Hippocampal formation (tissue), 2 donors: ENCODE results near the gene CFAP100.

ENCODE experiments used
- DNase-seq, 2 donors: peaks; one replicate each; lab custom pipeline; 2025; lab: John Stamatoyannopoulos, UW

The CFAP100 gene

DNA sequence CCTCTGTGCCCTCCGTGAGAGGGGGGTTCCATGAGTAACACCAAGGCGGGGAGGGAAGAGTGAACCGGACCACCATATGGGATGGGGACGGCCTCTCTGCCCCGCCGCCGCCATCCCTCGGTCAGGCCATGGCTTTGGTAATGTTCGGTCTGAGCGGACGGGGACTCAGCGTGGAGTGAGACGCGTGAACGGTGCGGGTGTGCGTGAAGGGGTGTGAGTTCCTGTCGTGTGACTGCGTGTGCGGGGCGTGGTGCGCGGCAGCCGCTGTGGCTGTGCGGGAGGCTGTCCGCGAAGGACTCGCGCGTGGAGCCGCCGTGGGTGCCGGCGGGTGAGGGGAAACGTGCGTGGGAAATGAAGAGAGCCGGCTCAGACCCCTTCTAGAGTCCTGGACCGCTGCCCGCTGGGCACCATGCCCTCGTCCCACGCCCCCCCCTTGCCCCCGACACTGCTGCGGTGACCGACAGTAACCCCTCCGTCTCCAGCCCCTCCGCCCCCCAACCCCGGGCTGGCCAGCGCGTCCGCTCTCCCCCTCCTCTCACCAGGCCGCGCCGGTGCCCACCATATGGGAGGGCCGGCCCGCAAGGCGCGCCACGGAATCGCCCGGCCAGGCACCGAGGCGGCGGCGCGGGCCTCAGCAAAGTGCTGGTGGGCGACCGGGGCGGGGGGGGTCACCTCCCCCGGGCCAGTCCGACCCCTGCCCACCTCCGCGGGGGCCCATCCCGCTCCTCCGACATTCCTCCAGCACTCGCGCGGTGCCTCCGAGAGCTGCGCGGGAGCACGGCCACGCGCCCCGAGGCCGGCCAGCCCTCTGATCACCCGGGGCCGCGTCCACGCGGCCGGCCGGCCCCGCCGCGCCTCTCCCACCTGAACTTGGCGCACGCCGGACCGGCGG lies 38.1 kb upstream of the CFAP100 start:
- peak in 1 of 2 donors; percentile 73 for DNase-seq

DNA sequence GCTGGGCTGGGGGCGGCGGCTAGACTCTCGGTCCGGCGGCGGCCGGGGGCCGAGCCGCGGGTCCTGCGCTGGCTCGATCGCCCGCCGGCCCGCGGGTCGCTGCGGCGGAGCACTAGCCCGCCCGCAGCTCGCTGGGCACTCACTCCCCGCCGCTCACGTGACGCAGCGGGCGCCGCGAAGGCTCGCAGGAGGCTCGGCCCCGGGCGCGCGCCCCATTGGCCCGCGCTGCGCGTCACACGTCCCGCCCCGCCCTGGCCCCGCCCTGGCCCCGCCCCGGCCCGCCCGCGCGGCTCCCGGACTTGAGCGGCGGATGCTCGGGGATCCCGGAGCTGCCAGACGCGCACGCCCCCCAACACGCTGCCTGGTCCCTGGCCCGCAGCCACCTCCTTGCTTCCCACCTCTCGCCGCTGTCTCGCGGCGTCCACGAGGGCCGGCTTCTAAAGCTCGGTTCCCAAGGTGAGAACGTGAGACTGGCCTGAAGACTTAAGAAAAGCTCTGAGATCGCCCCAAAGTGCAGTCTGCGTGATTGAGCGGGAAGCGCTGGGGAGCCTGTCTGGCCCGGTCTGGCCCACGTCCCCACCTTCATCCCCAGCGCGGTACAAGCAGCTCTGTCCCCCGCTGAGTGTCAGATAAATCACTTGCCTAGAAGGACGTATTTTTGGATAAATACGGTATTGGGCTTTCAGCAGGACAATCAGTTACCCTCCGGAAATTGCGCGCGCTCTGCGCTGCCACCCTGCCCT lies 37.2 kb upstream of the CFAP100 start, which contains the start of gene KLF15:
Gene KLF15, minus strand, starts transcription at position 114 of the 743 bp plus-strand sequence. CDS start 4,486 bp downstream, outside the sequence.
- peak; percentile 80 to 91 for DNase-seq

DNA sequence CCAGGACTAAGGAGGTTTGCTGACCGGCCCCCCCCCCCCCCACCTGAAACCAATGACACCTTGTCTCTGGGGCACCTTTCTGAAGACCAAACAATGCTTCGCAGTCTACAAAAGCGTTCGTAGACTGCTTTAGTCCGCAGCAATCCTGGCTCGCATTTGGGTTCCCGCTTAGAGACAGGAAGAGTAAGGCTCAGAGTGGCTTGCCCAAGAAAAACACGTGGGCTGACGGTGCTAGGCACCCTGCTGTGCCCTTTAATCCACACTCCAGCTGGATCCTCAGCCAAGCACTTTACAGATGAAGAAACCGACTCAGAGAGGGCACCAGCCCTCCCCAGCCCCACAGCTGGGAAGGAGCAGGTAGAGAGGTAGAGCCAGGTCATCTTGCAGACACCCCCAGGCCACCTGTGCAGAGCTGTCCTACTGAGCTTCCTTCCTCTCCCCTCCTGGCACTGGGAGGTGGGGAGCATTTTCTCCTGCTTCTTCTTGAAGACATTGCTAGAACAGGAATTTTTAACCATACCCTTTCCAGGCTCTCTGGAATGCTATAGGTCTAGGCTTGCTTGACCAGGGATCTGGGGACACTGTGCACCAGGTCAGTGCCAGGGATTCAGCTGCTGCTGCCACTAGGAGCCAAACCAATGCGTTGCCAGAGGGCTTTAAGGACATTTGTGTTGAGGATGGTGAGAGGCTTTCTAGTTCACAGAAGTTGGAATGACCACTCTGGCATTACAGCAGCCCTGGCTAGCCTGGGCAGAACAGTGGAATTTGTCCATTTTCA lies 36.5 kb upstream of the CFAP100 start:
- DNase-seq: no peak

DNA sequence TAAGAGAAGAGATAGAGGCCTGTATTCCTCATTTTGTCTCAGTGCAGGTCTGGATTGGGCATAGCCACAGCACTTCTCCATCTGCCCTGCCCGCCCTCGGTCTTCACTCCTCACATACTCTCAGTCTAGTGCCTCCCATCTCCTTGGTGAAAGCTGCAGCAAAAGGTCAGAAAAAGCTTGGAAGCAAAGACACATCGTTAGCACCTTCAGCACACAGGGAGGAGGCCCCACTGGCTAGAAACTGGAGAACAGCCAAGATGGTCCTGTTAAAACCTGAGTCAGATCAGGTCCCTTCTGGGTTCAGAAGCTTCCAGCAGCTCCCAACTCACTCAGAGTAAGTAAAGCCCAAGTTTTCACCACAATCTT lies 35.9 kb upstream of the CFAP100 start:
- DNase-seq: no peak

DNA sequence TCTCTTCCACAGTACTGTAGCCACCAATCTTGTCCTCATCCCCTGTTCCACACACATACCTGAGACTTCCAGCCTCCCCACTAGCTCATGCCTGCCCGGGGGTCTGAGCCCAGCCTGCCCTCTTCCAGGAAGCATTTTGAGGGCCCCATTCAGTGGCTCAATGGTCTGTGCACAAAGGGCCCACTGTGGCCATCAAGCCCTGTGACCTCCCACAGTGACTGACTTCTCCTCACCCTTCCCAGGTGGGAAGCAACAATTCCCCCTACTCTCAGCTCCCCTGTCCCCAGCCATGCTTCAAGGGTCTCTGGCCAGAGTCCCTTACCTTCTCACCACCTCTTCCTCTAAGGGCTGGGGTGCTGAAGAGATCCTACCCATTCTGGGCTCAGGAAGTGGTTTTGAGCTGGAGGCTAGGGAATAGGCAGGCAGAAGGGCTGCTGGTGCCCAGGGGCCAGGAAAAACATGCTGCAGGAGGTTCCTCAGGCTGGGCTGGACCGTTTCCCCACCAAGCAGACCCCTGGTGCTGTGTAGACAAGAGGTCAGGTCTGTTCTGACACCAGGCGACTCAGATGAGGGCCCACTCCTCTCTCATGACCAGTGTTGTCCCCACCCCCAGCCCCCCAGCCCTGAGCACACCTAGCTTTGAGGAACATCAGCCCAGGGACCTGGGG lies 34.5 kb upstream of the CFAP100 start:
- DNase-seq: no peak

DNA sequence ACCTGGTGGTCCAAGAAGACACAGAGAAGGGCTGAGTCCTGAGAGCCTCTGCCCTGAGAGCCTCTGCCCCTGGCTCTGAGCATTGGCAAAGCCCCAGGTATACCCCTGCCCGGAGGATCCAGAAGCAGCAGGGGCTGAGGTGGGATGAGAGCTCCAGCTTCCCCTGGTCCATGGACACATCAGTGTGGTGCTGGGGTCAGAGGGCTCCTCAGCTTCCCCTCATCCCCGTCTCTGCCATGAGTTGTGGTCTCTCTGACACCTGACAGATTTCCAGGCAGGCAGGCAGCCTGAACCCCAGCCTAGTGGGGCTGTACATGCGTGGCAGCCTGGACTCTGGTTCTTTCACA lies 34.0 kb upstream of the CFAP100 start:
- DNase-seq: no peak

DNA sequence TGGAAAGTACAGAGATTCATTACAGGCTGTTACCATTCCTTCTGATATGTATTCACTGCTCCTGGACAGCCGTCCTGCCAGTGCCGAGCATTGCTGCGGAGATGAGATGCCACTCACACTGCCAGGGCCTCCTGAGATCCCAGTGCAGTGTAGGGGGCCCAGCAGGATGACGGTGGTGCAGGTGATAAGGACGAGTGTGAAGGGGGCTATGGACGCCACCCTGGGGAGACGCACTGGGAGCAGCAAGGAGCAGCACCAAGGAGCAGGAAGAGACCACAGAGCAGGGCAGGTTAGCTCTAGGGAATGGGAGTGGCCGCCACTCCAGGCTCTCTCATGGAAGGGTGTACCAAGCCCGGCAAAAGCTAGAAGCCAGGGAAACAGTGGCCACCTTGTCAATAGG lies 33.5 kb upstream of the CFAP100 start:
- no peak for DNase-seq

DNA sequence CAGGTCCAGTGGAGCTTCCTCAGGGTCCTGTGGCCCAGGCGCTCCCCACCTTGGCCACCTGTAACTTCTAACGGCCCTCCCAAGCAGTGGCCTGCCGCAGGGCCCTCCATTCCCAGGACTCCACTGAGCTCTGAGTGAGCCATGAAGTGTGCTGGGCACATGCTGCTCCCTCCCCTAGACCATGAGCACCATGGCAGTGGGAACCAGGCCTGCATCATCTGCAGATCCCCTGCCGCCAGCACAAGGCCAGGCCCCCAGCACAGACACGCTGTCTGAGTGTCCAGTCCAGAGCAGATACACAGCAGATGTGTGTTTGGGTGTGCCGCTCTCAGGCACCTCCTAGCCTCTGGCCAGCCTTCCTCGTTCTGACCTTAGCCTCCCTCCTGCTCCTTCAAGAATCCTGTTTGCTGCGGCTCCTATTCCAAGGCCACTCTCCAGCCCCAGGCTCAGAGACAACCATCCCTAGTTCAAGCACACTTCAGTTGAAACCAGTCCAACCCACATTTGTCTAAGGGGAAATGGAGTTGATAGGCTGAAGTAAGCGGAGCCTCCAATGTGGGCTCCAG lies 30.5 kb upstream of the CFAP100 start:
- no peak for DNase-seq

DNA sequence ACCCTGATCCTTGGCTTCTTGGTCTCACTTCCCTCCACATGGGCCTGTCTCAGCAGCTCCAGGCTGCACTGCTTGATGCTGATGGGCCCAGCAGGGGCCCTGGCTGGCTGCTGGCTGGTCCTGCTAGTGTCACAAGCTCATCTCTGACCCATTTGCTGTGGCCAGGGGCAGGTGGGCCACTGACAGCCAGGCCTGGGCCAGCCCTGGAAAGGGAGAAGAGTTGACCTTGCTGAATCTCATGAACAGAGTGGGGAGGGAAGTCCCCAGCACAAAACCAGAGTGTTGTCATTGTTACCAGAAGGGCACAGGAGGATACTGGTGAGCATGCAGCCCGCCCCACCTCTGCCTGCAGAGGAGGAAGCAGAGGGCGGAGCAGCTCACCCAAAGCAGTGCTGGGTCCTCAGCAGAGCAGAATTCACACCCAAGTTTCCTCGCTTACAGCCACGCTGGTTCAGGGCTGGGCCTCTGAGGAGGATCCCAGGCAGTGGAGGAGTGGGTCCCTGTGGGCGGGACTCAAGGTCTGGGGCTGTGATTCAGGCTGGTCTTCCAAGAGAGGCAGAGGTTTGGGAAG lies 29.9 kb upstream of the CFAP100 start:
- no peak for DNase-seq

DNA sequence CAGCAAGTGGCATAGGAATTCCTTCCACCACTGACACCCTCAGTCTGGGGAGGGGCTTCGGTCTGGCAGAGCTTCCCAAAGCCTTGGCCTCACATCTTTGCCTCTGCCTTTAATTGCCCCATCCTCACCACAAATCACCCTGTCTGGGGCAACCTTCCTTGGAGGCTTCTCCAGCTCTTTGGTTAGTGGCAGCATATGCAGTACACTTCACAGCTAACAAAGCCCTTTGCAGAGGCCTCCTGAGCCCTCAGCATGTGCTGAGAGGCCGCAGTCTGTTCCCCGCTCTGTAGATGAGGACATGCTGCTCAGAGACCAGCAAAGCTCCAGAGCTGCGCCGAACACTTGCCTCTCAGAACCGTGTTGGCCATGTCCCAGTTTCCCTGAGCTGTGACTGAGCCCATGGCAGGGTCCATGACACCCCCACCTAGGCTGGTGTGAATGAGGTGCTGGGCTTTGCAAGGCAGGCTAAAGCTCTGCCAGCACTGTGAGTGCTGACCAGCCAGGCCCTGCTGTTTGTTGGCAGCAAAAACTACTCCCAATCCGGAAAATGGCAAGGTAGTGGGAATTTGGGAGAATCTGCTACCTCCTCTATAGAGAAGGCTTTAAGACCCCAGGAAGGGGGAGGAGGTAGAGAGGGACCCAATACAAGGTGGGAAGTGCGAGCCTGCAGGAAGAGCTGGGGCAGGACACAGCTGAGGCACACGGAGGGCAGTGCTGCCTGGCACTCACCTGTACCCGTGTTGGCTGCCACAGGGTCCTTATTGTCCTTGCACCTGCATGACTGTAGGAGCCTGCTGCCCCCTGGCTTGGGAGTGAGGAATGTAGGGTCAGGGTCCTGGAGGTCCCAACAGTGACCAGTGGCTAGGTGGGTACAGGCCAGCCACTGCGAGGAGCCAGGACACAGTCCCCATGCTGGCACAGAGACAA lies 29.1 kb upstream of the CFAP100 start:
- no peak for DNase-seq

DNA sequence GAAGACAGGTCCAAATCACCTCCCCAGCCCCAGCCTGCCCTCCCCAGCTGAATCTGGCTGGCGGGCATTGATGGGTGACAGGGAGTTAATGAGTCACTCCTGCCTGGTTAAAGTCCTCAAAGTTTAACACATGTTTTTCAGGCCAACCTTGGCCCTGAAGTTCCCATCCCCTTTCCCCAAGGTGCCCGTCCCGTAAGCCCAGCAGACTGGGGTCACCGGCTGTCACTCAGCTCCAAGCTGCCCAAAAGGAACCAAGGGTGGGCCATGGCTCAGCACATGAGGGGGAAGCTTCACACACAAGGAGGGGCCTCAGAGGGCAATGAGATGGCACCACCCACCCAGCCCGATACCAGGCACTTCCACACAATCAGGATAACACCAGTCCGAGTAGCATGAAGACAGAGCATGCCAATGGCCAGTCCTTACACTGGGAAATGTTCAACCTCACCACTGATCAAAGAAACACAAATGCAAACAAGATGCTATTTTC lies 27.3 kb upstream of the CFAP100 start:
- no peak for DNase-seq

DNA sequence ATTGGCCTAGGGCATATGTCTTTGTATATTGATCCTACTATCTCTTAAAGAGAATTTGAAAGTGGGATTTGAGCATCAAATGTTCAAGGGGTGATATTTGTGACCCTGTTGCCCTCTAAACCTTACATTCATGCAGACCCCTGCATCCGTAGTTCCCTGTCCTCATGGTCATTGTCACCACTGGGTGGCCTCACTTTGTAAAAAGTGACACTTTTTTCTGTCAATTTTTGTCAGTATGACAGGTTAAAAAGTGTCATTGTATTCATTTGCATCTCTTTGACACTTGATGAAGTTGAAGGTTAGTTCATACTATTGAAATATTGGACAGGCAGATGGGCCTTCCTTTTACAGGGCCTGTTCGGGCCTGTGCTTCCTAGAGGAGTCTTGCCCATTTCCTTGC lies 25.2 kb upstream of the CFAP100 start:
- DNase-seq: no peak

DNA sequence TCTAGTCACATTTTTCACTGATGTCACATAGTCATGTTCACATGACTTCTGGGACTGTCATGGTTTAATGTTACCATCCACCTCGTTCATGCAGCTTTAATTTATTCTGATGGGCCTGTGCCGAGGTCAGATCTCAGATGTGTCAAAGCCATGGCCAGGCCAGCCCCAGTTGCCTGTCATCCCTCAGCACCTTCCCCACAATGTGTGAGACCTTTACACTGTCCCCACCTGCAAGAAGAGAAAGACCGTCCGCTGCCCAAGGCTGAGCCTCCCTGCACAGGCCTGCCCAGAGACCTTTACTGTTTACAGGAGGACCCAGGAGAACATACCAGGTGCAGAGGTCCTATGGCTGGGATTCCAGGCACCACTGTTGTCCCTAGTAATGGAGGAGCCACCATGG lies 24.7 kb upstream of the CFAP100 start:
- DNase-seq: no peak

DNA sequence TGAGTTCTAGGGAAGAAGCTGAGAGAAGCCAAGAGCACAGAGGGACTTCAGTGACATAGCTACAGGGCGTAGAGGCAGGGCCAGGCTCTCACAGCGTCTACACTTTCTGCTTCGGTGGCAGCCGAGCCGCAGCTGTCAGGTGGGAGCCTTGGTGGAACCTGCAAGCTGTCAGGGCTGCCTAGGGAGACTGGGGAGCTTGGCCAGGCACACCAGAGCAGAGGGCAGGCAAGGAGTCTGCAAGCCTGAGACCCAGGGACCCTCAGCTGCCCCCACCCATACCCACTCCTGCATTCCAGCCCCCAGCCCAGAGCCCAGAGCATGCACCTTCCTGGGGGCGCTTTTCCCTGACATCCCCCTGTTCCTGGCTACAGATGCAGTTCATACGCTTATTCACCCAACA lies 24.1 kb upstream of the CFAP100 start:
- DNase-seq: no peak

DNA sequence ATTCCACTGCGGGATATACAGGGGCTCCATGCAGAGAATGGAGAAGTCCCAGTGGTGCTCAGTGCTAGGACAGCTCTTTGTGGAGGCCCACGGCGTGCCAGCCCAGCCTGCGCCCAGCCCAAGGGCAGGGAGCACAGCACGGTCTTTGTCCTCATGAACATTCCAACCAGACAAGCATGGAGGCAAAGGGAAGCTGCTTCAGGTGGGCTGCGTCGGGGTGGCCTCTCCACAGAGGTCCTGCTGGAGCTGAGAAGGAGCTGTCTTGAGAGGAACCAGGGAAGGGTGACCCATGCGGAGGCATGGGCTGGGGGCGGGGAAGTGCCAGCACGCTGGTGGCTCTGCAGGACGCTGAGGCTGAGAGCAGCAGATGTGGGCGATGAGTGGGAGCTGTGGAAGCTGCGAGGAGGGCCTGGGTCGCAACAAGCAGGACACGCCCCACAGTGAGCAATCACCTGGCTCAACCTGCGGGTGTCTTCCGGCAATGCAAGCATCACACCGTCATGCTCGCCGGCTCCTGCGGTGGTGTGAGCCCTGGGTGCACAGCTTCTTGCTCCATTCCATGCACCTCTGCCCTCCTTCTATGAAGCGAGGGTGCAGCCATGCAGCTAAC lies 23.5 kb upstream of the CFAP100 start:
- DNase-seq: no peak

DNA sequence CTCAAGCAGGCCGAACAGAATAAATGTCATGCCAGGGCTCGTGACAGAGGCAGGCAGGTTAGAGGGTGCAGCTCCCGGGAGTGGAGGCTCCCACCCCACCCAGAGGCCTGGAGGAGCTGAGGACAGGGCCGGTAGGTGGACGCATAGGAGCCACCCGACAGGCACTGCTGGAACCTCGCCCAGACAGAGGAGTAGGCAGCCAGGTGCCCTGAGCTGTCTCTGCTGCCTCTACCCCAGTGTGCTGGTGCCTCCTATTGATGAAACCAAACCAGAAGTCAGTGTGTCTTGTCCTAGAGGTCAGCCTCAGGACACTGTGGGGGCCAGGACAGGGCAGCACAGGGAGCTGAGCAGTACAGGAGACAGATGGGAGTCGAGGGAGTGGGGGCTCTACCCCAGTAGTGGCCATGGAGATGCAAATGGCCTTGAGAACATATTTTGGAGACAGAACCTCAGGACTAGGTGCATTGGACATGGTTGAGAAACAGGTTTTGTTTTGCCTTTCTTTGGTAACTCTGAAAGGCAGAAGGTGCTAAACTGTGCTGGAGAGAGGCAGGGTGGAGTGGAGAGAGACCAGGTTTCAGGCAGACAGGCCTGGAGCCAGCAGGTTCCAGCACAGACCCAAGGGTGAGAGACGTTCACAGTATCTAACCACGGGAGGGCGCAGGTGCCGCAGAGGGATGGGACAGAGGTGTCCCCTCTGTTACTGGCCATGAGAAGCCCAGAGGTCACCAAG lies 22.1 kb upstream of the CFAP100 start:
- no peak for DNase-seq

DNA sequence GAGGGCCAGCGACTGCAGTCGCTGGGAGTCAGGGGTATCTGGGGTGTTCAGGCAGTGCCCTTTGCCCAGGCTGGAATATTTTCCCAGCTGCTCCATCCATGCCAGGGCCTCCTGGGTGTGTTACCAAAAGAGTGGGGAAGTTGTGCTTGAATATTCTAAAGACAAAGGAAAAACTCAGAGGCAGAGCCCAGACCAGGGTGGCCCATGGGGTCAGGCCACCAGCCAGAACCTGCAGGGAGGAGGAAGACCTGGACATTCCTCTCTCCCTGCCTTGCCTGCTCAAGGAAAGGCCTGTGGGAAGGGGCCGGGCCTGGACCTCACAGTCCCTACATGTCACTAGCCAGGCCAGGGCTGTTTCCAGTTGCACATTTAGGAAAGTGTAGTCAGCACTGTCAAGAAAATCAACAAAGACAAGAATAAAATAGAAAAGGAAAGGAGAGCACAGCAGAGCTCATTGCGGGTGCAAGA lies 21.5 kb upstream of the CFAP100 start:
- no peak for DNase-seq

DNA sequence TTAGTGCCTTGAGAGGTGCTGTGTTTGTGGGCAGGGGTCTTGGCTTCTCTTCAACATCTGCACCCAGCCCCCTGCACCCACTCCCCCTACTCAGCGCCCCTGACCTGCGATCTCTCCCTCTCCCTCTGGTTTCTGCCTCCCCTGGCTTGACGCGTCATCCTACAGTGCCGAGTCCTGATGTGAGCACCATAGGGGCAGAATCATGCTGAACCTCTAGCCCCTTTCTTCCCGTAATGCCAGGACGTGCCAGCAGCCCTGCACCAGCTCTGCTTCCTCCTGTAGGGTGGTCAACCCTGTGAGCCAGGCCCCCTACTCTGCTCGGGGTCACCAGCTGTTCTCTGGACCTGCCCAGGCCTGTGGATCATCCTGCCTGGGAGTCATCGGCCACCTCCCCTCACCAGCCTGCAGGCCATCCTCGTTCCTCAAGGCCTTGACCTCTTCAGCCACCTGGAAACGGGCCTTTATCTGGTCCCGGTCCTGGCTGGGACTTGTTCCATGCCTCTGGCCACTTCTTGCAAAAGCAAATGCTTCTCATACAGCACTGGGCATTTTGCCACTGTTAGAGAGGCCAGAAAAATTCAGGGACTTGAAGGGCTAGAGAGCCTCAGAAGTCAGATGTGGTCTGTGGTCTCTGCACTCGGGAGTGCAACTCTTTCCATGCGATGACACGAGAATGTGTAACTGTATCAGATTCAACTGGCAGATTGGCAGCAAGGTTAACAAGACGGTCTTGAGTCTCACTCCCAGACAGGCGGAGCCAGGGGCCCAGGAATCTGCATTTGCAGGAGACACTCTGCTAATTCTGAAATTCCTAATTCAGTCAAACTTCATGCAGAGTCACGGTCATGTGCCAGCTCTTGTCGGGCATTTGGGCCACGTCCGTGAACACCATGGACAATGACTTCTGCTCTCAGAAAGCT lies 20.8 kb upstream of the CFAP100 start:
- DNase-seq: no peak
